Pancreas (tissue), 10 donors: ENCODE measurements around the gene ATG7. TPM values are rescaled to one million over a fixed set of nuclear protein-coding genes. Genes with fewer than 3 reads are reported as not detected.

Experiments
- ATAC-seq, 4 donors: fragments of 200-7000 bp; cut with Tn5 transposase; one replicate each; pipeline versions ENCODE4 v1.8.0 to v1.9.1; 2020; ENCODE audit warnings: mild to moderate bottlenecking in 4 of 4, moderate library complexity in 4 of 4
- DNase-seq, 6 donors: peaks; one replicate each; pipeline ENCODE4 v3.0.0-alpha.2; 2020
- FAIRE-seq: peaks from 2 replicates; lab custom pipeline; 2012; peaks lifted over from hg19 to GRCh38; lab: Jason Lieb, UNC
- H3K27ac ChIP-seq, 4 donors: fragments of 200-600 bp; sonication (generic); 1 replicate in 3 of 4; 2 replicates in 1 of 4; pipeline versions ENCODE4 v1.5.0 to v1.8.0; 2020
- H3K27me3 ChIP-seq, 4 donors: fragments of 200-600 bp; one replicate each; pipeline ENCODE4 v1.8.0; 2021
- H3K36me3 ChIP-seq, 3 donors: fragments of 200-600 bp; sonication (generic) in 1 of 3; one replicate each; pipeline versions ENCODE4 v1.5.0 to v1.8.0; 2020 to 2021
- H3K4me1 ChIP-seq, 3 donors: fragments of 200-600 bp; one replicate each; pipeline ENCODE4 v1.8.0; 2021
- H3K4me3 ChIP-seq, 4 donors: fragments of 200-600 bp; sonication (generic) in 2 of 4; one replicate each; pipeline versions ENCODE4 v1.5.0 to v1.8.0; 2020 to 2021
- H3K9me3 ChIP-seq, 4 donors: fragments of 200-600 bp; one replicate each; pipeline ENCODE4 v1.8.0; 2021
- WGBS, 2 donors: extraction: QIAGEN DNeasy Blood & Tissue Kit; methylation state at CpG; one replicate each; pipeline ENCODE4 v1.1.7; 2013; 5-methylcytosine and 5-hydroxymethylcytosine counted together
- intact Hi-C, 3 donors: fragments of 100-400 bp; cut with DNase I; formaldehyde crosslinking; loops; one replicate each; pipeline versions ENCODE4 v1.11.1 to v1.14.2; 2022
- polyA plus RNA-seq, 2 donors: library from polyadenylated mRNA; stranded (reverse); fragments of 200-250 nt; gene quantifications; one replicate each; pipeline ENCODE4 v1.2.3, GENCODE V29; 2013
- total RNA-seq, 6 donors: library from RNA; stranded (reverse); fragmentation: NEBNext Ultra II Directional in 4 of 6; extraction: Animal tissue kit (Norgen Biotek cat#: 25700) in 4 of 6; gene quantifications; one replicate each; pipeline versions ENCODE4 v1.2.1 to v1.2.4, GENCODE V29; 2021 to 2023
- TF ChIP-seq, protein P1 (sequence below), 4 donors: fragments of 200-600 bp; sonication (generic) in 3 of 4; IDR thresholded peaks; one replicate each; pipeline versions ENCODE4 v1.5.0 to v1.8.0; 2021; ENCODE audit warnings: antibody characterized with exemption in 4 of 4
- donor health status: healthy with polysubstance abuse.
- donor health status: DM: no; HTN: no; CAD: no; lungs with moderate emphysema.
- donor health status: DM: no; HTN: no; CAD: no.
- donor health status: control.
- donor health status: control.
- donor health status: Bipolar disorder and iron deficiency.
- donor health status: DM: yes; HTN: yes; CAD: no.
- donor health status: DM: no; HTN: no; CAD: no.
- donor health status: DM: no; HTN: no; CAD: no.
- donor health status: DM: yes; HTN: yes; CAD: no.

Gene ATG7
- total and polyA plus RNA-seq, 8 donors: 5.1 to 28.0 (median 15.7) TPM

DNA sequence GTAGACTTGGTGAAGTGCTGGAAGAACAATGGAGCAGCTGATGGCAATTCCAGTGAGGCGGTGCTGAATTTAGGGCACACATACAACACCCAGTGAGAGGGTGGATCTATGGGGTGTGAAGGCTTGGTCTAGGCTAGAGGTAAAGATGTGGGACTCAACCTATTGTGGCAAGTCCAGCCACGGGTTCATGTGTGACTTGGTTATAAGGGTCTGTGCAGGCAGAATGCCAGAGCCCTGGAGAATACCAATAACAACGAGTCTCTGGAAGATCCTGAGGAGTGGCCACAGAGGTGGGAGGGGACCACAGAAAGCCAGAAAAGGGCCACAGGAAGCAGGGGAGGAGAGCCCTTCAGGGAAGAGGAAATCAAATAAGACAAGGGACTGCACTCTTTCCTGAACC, 316.6 kb downstream of the ATG7 start:
- Histone ChIP-seq H3K27me3 (no peaks in the 10 kb centered on the region), H3K27ac (no peak overlapping the region), H3K36me3 (no peaks in the 10 kb centered on the region), H3K4me1 (peaks cover 11 to 31% (median 29%) of the 10 kb centered on the region in 3 donors), H3K9me3 (no peaks in the 10 kb centered on the region), H3K4me3 (no peak overlapping the region)
- TF ChIP-seq, protein P1, sequence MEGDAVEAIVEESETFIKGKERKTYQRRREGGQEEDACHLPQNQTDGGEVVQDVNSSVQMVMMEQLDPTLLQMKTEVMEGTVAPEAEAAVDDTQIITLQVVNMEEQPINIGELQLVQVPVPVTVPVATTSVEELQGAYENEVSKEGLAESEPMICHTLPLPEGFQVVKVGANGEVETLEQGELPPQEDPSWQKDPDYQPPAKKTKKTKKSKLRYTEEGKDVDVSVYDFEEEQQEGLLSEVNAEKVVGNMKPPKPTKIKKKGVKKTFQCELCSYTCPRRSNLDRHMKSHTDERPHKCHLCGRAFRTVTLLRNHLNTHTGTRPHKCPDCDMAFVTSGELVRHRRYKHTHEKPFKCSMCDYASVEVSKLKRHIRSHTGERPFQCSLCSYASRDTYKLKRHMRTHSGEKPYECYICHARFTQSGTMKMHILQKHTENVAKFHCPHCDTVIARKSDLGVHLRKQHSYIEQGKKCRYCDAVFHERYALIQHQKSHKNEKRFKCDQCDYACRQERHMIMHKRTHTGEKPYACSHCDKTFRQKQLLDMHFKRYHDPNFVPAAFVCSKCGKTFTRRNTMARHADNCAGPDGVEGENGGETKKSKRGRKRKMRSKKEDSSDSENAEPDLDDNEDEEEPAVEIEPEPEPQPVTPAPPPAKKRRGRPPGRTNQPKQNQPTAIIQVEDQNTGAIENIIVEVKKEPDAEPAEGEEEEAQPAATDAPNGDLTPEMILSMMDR (IDR thresholded peaks at IDR 0.05): no peak
- 61 to 66% methylated on average over 3 of the region's 3 CpGs for WGBS, 2 donors
- intact Hi-C loops: no loop called here
- ATAC-seq: no peak
- DNase-seq: peak in 1 of 6 donors; percentile 6
- no peak for FAIRE-seq

DNA sequence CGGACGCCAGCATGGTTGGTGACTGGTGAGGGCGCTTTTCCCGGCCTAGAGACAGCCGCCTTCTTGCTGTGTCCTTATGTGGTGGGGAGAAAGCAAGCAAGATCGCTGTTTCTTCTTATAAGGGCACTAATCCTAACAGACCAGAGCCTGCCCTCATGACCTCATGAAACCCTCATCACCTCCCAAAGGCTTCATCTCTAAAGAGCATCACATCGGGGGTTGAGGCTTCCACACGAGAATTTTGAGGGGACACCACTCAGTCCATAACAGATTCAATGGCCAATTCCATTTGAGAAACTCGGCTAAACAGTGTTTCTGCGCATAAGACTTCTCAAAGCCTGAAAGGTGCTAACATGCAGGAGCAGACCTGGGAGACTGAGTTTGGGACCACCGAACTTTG, 317.5 kb downstream of the ATG7 start:
- WGBS, 2 donors: 59 to 62% methylated on average over 11 of the region's 11 CpGs
- no peak for FAIRE-seq

DNA sequence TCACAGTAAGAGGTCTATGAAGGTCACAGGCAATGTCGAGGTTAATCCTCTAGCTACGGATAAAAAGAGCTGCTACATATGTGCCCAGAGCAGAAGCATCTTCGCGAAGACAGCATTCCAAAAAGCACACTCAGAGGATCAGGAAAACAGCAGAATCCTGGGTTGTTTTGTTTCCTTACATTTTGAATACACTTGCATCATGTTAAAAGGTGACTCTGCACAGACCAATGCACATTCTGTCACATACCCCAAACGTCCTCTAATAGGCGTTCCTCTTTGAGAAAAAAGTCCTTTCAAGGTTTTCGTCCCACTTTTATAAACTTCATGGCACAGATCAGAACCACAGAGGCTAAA, 318.8 kb downstream of the ATG7 start:
- Histone ChIP-seq H3K9me3 (no peaks in the 10 kb centered on the region), H3K4me1 (peaks cover 11 to 31% (median 29%) of the 10 kb centered on the region in 3 donors), H3K27me3 (no peaks in the 10 kb centered on the region), H3K4me3 (no peak overlapping the region), H3K36me3 (no peaks in the 10 kb centered on the region), H3K27ac (peak overlapping the region in 3 of 4 donors; percentile 58 to 65 (median 59))
- FAIRE-seq: no peak
- no peak for DNase-seq
- 35 to 37% methylated on average over 7 of the region's 7 CpGs for WGBS, 2 donors
- intact Hi-C loops: no loop called here
- TF ChIP-seq, protein P1 (IDR thresholded peaks at IDR 0.05): no peak
- peak in 3 of 4 donors; percentile 2 to 4 (median 3) for ATAC-seq

More for the DNA sequence above, 317.5 kb downstream of the ATG7 start:
- Histone ChIP-seq H3K27me3 (no peaks in the 10 kb centered on the region), H3K4me1 (peaks cover 11 to 31% (median 29%) of the 10 kb centered on the region in 3 donors), H3K27ac (peak overlapping the region in 3 of 4 donors; percentile 3 to 59 (median 10)), H3K36me3 (no peaks in the 10 kb centered on the region), H3K4me3 (no peak overlapping the region), H3K9me3 (no peaks in the 10 kb centered on the region)
- TF ChIP-seq, protein P1 (IDR thresholded peaks at IDR 0.05): no peak
- DNase-seq (peak in 1 of 6 donors; percentile 10), ATAC-seq (no peak)
- intact Hi-C loops: no loop called here

DNA sequence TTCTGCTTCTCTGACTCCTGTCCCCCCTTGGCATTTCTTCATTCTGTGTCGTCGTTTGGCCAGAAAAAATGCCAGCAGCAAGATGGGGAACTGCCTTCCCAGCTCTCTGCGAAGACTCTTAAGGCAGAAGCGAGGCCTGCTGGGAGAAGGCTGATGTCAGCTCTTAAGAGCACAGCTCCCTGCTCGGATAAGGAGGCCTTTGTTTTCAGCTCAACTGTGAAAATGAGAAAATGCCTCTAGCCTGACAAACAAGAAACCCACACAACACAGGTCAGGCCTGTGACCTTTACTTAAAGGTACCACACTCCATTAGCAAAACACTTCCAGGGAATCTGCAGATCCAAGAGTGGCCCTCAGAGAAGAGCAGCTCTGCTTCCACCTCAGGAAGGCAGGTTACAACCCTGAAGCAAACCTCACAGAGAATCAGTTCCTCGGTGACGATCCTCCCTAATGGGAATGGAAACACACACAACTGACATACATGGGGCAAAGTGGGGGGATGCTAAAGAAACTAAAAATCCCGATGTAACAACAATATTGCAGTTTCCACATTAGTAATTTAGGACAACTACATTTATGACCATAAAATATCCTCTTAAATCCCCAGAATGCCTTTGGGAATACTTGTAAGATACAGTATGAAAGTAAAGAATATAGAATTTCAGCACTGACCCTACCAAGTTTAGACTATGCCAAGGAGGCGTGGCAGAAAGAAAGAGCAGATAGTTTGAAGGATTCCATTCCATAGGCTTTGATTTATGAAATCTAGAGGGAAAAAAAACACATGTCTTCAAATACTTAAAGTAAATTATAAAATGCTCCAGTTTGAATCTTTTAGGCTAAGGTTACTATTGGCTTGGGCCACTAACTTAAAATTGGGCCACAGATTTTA, 319.4 kb downstream of the ATG7 start:
- H3K27me3 ChIP-seq: no peaks in the 10 kb centered on the region
- intact Hi-C loops: no loop called here
- FAIRE-seq: no peak
- peaks cover 11 to 31% (median 29%) of the 10 kb centered on the region in 3 donors for H3K4me1 ChIP-seq
- peak overlapping the region in 3 of 4 donors; percentile 58 to 65 (median 59) for H3K27ac ChIP-seq
- H3K9me3 ChIP-seq: no peaks in the 10 kb centered on the region
- DNase-seq: peak in 4 of 6 donors; percentile 37 to 59 (median 50)
- TF ChIP-seq, protein P1 (IDR thresholded peaks at IDR 0.05): no peak
- H3K36me3 ChIP-seq: no peaks in the 10 kb centered on the region
- ATAC-seq: peak; percentile 75 to 92 (median 88)
- 22% methylated on average over 9 of the region's 9 CpGs for WGBS, 2 donors
- H3K4me3 ChIP-seq: no peak overlapping the region
